PFSK-1 (cell line): Measurements from ENCODE around the gene TBCD.

Source experiments
- POLR2AphosphoS5 ChIP-seq: IDR thresholded peaks from 2 replicates; pipeline ENCODE4 v1.6.1; 2012; ENCODE audit warnings: low read depth, mild to moderate bottlenecking, control low read depth, low read length, moderate library complexity
- REST ChIP-seq, 2 experiments: IDR thresholded peaks; 2 replicates each; pipeline versions ENCODE4 v1.6.1 to v1.8.0; 2011 to 2012; ENCODE audit warnings: low read depth in 2 of 2, low read length in 2 of 2, control low read depth in 1 of 2, inconsistent platforms in 1 of 2, mild to moderate bottlenecking in 1 of 2, moderate library complexity in 1 of 2; ENCODE audit not compliant: insufficient read depth in 1 of 2
- SIN3A ChIP-seq: IDR thresholded peaks from 2 replicates; pipeline ENCODE4 v1.6.1; 2012; ENCODE audit warnings: mild to moderate bottlenecking, low read length, moderate library complexity, borderline replicate concordance; ENCODE audit not compliant: insufficient read depth

GRCh38 chr17:82876602-82877379 is 124.9 kb downstream of the TBCD start:
- no peak for TF ChIP-seq POLR2AphosphoS5
- TF ChIP-seq SIN3A = no peak
- TF ChIP-seq REST (IDR thresholded peaks at IDR 0.05; ENCODE audit: insufficient read depth in 1 of 2, low read depth in 2 of 2, low read length in 2 of 2) = no peak
